Panc1 (cell line): ENCODE measurements around the gene DPP4. TPM values are rescaled to one million over a fixed set of nuclear protein-coding genes. Genes with fewer than 3 reads are reported as not detected.

Experiments used
- ATAC-seq: fragments of 200-7000 bp; cut with Tn5 transposase; 2 replicates; pipeline ENCODE4 v1.9.1; 2020; ENCODE audit warnings: mild to moderate bottlenecking, moderate library complexity
- BruUV-seq: library from RNA; stranded (reverse); fragments of 400-500 nt; replicated peaks from 2 replicates; lab custom pipeline; 2021; lab: Mats Ljungman, UMichigan
- CTCF ChIA-PET: fragments of 300-600 bp; sonication (Branson Sonifier 250); formaldehyde crosslinking; loops from one replicate; lab custom pipeline; 2022; ENCODE audit warnings: antibody characterized with exemption; lab: Charles Lee
- POLR2A ChIA-PET: fragments of 300-600 bp; sonication (Branson Sonifier 250); formaldehyde crosslinking; loops from one replicate; lab custom pipeline; 2022; ENCODE audit warnings: antibody characterized with exemption; lab: Charles Lee
- DNase-seq: peaks from one replicate; pipeline ENCODE4 v3.0.0-alpha.2; 2010; ENCODE audit warnings: low read depth, low spot score
- H3K27ac ChIP-seq: 2 replicates; pipeline ENCODE4 v1.5.1; 2011; ENCODE audit warnings: mild to moderate bottlenecking, low read length, inconsistent platforms
- H3K27me3 ChIP-seq: fragments of 200-500 bp; sonication (Bioruptor generic); 2 replicates; pipeline ENCODE4 v1.6.0; 2014; ENCODE audit warnings: low read length, inconsistent platforms; ENCODE audit not compliant: control insufficient read depth, insufficient read depth
- H3K36me3 ChIP-seq: fragments of 200-500 bp; sonication (Bioruptor generic); 2 replicates; pipeline ENCODE4 v1.5.1; 2014; ENCODE audit warnings: inconsistent platforms, mild to moderate bottlenecking, low read length, moderate library complexity; ENCODE audit not compliant: control insufficient read depth, insufficient read depth
- H3K4me1 ChIP-seq: 2 replicates; pipeline ENCODE4 v1.5.1; 2011; ENCODE audit warnings: inconsistent platforms, mild to moderate bottlenecking, low read length, moderate library complexity; ENCODE audit not compliant: control insufficient read depth, insufficient read depth
- H3K4me3 ChIP-seq, 2 experiments: 2 replicates each; pipeline ENCODE4 v1.5.1; 2011 to 2012; ENCODE audit warnings: low read depth in 2 of 2, low read length in 2 of 2, mild to moderate bottlenecking in 2 of 2, inconsistent platforms in 1 of 2, moderate library complexity in 1 of 2
- H3K9me3 ChIP-seq: fragments of 200-500 bp; sonication (Bioruptor generic); 2 replicates; pipeline ENCODE4 v1.5.1; 2014; ENCODE audit warnings: low read depth, mild to moderate bottlenecking, inconsistent platforms, low read length, moderate library complexity; ENCODE audit not compliant: control insufficient read depth, insufficient read depth
- CTCF ChIP-seq: fragments of 450-650 bp; IDR thresholded peaks from 2 replicates; pipeline ENCODE4 v1.5.1; 2017; ENCODE audit warnings: mild to moderate bottlenecking
- POLR2AphosphoS5 ChIP-seq: IDR thresholded peaks from 2 replicates; pipeline ENCODE4 v1.6.1; 2012; ENCODE audit warnings: mild to moderate bottlenecking, low read depth, low read length, moderate library complexity
- REST ChIP-seq, 2 experiments: IDR thresholded peaks; 2 replicates each; pipeline ENCODE4 v1.6.1; 2011 to 2012; ENCODE audit warnings: low read depth in 2 of 2, control low read depth in 1 of 2, low read length in 1 of 2, mild to moderate bottlenecking in 1 of 2, moderate library complexity in 1 of 2; ENCODE audit not compliant: insufficient read depth in 1 of 2
- SIN3A ChIP-seq: IDR thresholded peaks from 2 replicates; pipeline ENCODE4 v1.6.1; 2012; ENCODE audit warnings: low read depth, mild to moderate bottlenecking, low read length, moderate library complexity, borderline replicate concordance; ENCODE audit not compliant: insufficient read depth
- TCF7L2 ChIP-seq: IDR thresholded peaks from 2 replicates; pipeline ENCODE4 v1.6.1; 2011; ENCODE audit warnings: mild to moderate bottlenecking, low read depth, low read length, inconsistent platforms
- in situ Hi-C: cut with HindIII; loops from 2 replicates; pipeline ENCODE4 v1.10.0; 2016; ENCODE audit warnings: low sequenced_read_pairs, low pct_unique_long_range_greater_than_20kb
- intact Hi-C: fragments of 100-400 bp; cut with micrococcal nuclease; formaldehyde crosslinking; loops from one replicate; pipeline ENCODE4 v1.10.0; 2022; ENCODE audit not compliant: unreplicated experiment
- total RNA-seq: library from RNA; stranded (reverse); gene quantifications from one replicate; pipeline ENCODE4 v1.2.1, GENCODE V29; 2021; ENCODE audit not compliant: unreplicated experiment

Gene DPP4
- total RNA-seq, 1 experiment from 2014 or later, result 0.23 TPM

GRCh38 chr2:162000431-162000830 lies 73.6 kb downstream of the DPP4 start:
- Histone ChIP-seq H3K9me3 (no peaks in the 10 kb centered on the region), H3K27me3 (no peaks in the 10 kb centered on the region; the same call in 1 of the 2 replicates), H3K36me3 (no peaks in the 10 kb centered on the region), H3K4me3 (no peak overlapping the region), H3K4me1 (no peaks in the 10 kb centered on the region), H3K27ac (no peak overlapping the region)
- BruUV-seq, result no TSS peak
- DNase-seq (no peak), ATAC-seq (no peak)
- POLR2A ChIA-PET, result interaction anchor here (0.6 kb wide), 1 partner anchor 573 kb away, joined by 4 read pairs; no protein-coding TSS in a partner anchor
- intact Hi-C loops, result loop anchor here (10.0 kb wide), 1 partner anchor 294 kb away; no protein-coding TSS in a partner anchor
- TF ChIP-seq POLR2AphosphoS5 (no peak), SIN3A (no peak), REST (IDR thresholded peaks at IDR 0.05; ENCODE audit: insufficient read depth in 1 of 2, low read depth in 2 of 2, low read length in 1 of 2) (no peak), TCF7L2 (no peak), CTCF (no peak)
- CTCF ChIA-PET, result no interaction called here
- in situ Hi-C loops, result no loop called here

GRCh38 chr2:161999321-161999720 lies 74.7 kb downstream of the DPP4 start:
- DNase-seq, result no peak
- TF ChIP-seq SIN3A, result no peak
- TF ChIP-seq CTCF, result no peak
- TF ChIP-seq POLR2AphosphoS5, result no peak
- TF ChIP-seq REST (IDR thresholded peaks at IDR 0.05; ENCODE audit: insufficient read depth in 1 of 2, low read depth in 2 of 2, low read length in 1 of 2), result no peak
- TF ChIP-seq TCF7L2, result no peak
- no peak overlapping the region for H3K27ac ChIP-seq
- in situ Hi-C loops, result no loop called here
- intact Hi-C loops, result no loop called here
- no peaks in the 10 kb centered on the region for H3K36me3 ChIP-seq
- no peak for ATAC-seq
- H3K4me1 ChIP-seq, result no peaks in the 10 kb centered on the region
- ChIA-PET CTCF (no interaction called here), POLR2A (no interaction called here)
- no TSS peak for BruUV-seq
- no peak overlapping the region for H3K4me3 ChIP-seq
- H3K27me3 ChIP-seq, result no peaks in the 10 kb centered on the region; the same call in 1 of the 2 replicates
- no peaks in the 10 kb centered on the region for H3K9me3 ChIP-seq
